Measurements from ENCODE around the gene PTK6.
"Not testable (repeated sequence)": the region's sequence is repeated elsewhere in the genome, so short reads cannot be mapped to it uniquely, and the experiment has no call there.

Gene PTK6

GRCh38 chr20:63527184-63527583, 10.0 kb downstream of the PTK6 start:
- no peak for DNase-seq

DNA sequence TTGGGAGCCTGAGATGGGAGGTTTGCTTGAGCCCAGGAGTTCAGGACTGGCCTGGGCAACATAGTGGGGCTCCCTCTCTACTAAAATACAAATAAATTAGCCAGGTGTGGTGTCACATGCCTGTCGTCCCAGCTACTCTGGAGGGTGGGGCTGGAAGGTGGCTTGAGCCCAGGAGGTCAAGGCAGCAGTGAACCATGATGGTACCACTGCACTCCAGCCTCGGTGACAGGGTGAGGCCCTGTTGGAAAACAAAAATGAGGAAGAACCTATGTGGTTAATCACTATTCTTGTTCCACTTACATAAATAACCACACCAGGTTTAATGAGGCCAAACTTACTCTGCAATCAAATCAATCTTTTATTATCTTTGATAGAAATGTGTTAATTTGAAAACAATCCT, 11.2 kb downstream of the PTK6 start:
- DNase-seq: no peak

DNA sequence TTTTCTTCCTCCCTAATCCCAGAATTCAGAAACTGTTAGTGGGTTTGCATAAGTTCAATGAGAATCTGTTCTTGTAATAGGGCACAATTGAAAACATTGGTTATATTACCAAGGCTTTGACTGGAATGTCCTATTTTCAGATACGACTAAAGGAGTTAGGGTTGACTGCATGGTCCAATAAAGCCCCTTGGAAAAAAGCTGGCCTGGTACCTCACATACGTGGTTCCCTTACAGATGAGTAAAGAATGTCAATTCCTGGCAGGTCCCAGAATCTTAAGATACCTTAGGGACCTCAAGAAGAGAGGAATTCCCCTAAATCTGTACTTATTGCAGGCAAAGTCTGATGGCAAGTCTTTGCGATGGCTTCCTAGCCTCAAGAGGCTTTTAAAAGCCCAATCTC, 12.0 kb downstream of the PTK6 start:
- DNase-seq: no peak

- no peak for DNase-seq
Measured at GRCh38 chr20:63522981-63523611, 14.1 kb downstream of the PTK6 start.

DNA sequence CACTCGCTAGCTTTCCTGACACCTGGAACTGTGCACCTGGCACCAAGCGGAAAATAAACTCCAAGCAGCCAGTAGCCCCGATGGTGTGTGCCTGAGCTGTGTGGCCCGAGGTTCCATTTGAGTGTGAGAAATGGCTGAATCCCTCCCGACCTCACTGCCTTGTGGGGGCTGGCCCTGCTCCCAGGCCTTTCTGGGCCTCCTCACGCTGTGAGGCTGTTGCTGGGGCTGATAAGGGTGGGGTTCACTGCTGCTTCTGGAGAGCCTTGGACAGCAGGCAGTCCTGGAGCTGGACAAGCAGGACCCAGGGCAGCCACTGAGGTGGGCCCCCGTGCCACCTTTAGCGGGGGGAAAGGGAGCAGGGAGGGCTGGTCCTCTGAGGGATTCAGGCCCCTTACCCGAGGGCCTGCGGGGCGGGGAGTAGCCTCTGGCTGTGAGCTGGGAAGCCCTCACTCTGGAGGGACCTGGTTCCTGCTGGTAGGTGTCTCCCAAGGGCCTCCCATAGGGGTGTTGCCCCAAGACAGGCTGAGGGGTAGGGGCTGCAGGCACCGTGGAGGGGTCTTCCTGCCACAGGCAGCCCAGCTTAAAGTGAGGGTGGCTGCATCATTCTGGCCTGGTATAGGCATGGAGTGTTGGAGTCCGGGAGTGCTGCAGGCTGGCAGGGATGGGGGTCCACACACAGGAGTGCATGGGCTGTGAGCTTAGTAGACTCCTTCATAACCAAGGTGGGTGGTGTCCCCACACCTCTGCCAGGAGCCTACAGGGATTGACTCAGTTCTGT, 14.9 kb downstream of the PTK6 start:
- DNase-seq: no peak

GRCh38 chr20:63521602-63522001, 15.6 kb downstream of the PTK6 start:
- DNase-seq: no peak

DNA sequence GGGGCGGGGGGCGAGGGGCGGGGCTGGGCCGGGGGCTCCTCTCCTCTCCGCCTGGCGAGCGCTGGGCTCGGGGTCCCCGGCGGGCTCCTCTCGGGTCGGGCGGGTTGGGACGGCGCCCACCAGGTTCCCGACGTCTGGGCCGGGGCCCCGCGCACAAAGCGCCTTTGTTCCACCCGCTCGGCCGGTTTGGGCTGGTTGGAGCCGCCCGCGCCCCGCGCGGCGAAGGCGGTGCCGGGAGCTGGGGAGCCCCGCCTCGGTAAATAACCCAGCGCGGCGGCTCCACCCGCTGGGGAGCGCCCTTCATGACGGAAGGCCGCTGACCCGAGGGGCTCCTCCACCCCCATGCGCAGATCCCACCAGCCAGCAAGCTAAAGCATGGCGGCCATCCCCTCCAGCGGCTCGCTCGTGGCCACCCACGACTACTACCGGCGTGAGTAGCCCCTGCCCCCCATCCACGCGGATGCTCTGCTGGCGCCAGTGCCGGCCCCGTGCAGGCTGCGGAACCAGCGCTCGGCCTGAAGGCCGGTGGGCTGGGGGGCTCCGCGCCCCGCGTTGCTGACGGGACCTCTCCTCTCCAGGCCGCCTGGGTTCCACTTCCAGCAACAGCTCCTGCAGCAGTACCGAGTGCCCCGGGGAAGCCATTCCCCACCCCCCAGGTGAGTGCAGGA, 16.1 kb downstream of the PTK6 start:
- peak; percentile 27 for DNase-seq

DNA sequence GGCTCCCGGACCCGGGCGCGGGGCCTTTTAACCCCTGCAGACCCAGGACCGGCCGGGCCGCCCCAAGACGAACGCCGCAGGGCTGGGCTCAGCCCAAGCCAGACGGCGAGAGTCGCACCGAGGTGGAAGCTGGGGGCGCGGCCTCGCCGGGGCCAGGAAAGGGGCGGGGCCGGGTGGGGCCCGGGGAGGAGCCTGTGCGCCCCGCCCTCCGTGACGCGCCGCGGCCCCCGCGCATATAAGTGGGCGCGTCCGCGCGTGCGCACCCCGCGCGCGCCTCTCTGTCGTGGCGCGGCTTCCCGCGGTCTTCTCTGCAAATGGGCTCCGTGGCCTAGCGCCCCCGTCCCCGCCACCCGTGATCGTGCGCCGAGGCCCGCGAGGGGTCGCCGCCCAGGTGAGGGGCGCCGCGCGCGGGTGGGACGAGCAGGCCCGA, 16.7 kb downstream of the PTK6 start, which contains the start of gene PPDPF:
Gene PPDPF, plus strand, starts transcription at position 262 of the 430 bp plus-strand sequence. CDS start 544 bp downstream, outside the sequence.
- DNase-seq: peak; percentile 74

DNA sequence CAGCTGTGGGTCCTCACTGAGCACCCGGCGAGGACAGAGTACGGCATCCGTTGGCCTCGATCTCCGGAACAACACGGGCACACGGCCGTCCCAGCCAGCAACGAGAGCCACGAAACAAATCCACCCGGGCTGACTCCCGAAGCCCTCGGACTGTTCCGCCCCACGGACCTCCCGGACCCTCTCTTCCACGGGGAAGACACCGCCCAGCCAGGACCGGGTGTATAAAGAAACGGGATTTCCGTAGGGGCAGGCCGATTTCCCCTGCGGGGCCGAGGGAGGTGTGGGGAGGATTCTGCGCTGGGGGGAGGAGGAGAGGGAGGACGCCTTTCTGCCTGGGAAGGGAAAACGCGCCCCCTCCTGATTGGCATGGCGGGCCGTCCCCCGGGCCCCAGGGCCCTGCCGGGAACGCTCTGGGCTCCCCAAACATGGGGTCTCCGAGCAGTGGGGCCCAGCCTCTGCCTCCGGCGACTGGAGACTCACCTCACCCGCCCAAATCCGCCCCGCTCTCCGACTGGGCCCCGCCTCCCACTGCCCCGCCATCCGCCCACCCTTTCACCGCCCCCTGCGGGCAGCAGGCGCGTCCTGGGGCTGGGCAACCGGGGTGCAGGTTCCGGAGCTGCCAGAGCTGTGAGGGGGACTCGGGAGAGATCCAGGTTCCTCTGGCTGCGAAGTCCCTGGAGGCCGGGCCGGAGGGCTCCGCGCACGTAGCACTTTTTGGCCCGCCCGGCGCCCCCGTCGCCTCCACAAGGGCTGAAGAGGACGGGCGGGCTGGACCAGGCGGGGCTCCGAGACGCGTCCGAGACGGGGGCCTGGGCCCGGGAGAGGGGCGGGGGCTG, 17.3 kb downstream of the PTK6 start:
- peak; percentile 84 for DNase-seq

GRCh38 chr20:63518946-63519667, 18.1 kb downstream of the PTK6 start:
- no peak for DNase-seq

- DNase-seq: no peak
Measured at GRCh38 chr20:63518351-63518861, 18.8 kb downstream of the PTK6 start.

GRCh38 chr20:63517376-63518309, 19.5 kb downstream of the PTK6 start:
- no peak for DNase-seq

- DNase-seq: not testable (repeated sequence)
Measured at GRCh38 chr20:63514520-63514919, 22.7 kb downstream of the PTK6 start.

GRCh38 chr20:63513207-63513606, 24.0 kb downstream of the PTK6 start:
- no peak for DNase-seq

DNA sequence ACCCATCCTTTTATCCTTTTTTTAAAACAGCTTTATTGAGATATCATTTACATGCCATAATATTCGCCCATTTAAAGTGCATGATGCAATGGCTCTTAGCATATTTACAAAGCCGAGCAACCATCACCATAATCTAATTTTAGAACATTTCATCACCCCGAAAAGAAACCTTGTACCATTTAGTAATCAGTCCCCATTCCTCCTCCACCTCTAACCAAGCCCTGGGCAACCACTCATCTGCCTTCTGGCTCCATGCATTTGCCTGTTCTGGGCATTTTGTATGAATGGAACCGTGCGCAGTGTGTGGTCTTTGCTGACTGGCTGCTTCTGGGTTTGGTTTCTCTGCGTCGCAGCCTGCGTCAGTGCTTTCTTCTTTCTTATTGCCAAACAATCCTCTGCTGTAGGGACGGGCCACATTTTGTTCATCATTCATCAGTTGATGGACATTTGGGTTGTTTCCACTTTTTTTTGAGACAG, 28.1 kb downstream of the PTK6 start:
- DNase-seq: no peak

DNA sequence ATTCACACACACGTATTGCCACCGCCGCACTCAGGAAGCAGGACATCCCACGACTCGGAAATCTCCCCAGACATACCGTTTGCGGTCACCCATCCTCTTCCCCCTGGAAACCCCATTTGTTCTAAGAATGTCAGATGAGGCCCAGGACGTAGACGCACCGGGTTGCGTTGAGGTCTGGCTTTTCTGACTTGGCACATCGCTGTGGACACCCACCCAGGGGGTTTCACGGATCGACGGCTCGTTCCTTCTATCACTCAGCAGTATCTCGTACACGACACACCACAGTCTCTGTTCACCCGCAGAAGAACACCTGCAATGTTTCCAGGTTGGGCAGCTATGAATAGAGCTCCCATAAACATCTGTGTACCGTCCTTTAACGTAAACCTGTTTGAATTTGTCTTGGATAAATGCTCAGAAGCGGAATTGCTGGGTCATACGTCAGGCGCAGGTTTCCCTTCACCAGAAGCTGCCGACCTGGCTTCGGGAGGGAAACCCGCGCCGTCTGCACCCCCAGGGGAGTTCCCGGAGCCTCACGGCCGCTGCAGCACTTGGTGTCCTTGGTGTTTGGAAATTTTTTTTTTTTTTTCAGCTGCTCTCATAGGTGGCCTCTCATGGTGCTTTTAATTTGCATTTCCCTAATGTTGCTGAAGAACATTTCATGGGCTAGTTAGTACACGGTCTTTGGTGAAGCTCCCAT, 29.0 kb downstream of the PTK6 start:
- DNase-seq: no peak

GRCh38 chr20:63507083-63507743, 30.0 kb downstream of the PTK6 start:
- DNase-seq: no peak

- no peak for DNase-seq
Measured at GRCh38 chr20:63505723-63506122, 31.5 kb downstream of the PTK6 start.

DNA sequence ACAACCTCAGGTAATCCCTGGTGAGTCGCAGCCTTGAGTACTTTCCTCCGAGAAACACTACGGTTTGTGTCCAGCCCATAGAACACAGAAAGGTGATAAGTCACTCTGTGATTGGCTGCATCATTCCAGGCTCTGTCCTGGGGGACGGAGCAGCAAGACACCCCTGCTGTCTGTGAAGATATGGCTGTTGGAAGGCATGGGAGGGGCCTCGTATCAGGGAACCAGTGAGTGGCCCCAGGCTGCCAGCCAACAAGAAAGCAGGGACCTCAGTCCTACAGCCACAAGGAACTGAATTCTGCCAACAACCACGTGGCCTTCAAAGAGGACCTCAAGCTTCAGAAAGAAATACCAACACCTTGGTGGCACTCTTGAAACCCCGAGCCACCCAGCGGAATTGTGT, 31.9 kb downstream of the PTK6 start:
- DNase-seq: no peak
